Left ventricle myocardium inferior (tissue), 1 donor: ENCODE results near the gene KDM4C. TPM values are rescaled to one million over a fixed set of nuclear protein-coding genes. Genes with fewer than 3 reads are reported as not detected.

Experiments used
- DNase-seq: peaks from one replicate; pipeline ENCODE4 v3.0.0-alpha.2; 2020
- H3K27ac ChIP-seq: fragments of 200-600 bp; replicated peaks from 2 replicates; pipeline ENCODE4 v1.8.0; 2021
- H3K27me3 ChIP-seq: fragments of 200-600 bp; 2 replicates; pipeline ENCODE4 v1.8.0; 2021; ENCODE audit warnings: low read depth
- H3K36me3 ChIP-seq: fragments of 200-600 bp; 2 replicates; pipeline ENCODE4 v1.8.0; 2021
- H3K4me1 ChIP-seq: fragments of 200-600 bp; 2 replicates; pipeline ENCODE4 v1.8.0; 2021
- H3K4me3 ChIP-seq: fragments of 200-600 bp; 2 replicates; pipeline ENCODE4 v1.8.0; 2021; ENCODE audit warnings: mild to moderate bottlenecking, moderate library complexity
- H3K9me3 ChIP-seq: fragments of 200-600 bp; replicated peaks from 2 replicates; pipeline ENCODE4 v1.8.0; 2021
- intact Hi-C: fragments of 100-400 bp; cut with micrococcal nuclease; formaldehyde crosslinking; loops from one replicate; pipeline ENCODE4 v1.11.0; 2022
- total RNA-seq: library from RNA; stranded (reverse); fragmentation: NEBNext Ultra II Directional; extraction: Animal tissue kit (Norgen Biotek cat#: 25700); gene quantifications from one replicate; pipeline ENCODE4 v1.2.1, GENCODE V29; 2021
- TF ChIP-seq, protein P1 (sequence below): fragments of 200-600 bp; IDR thresholded peaks from 2 replicates; pipeline ENCODE4 v1.8.0; 2021; ENCODE audit warnings: antibody characterized with exemption, mild to moderate bottlenecking, borderline replicate concordance
- donor health status: DM: no; HTN: yes; CAD: no; lungs with severe emphysema.

The KDM4C gene
- total RNA-seq, 1 donor from 2014 or later: 14.1 TPM

GRCh38 chr9:6922680-6923079 lies 164.9 kb downstream of the KDM4C start:
- TF ChIP-seq, protein P1, sequence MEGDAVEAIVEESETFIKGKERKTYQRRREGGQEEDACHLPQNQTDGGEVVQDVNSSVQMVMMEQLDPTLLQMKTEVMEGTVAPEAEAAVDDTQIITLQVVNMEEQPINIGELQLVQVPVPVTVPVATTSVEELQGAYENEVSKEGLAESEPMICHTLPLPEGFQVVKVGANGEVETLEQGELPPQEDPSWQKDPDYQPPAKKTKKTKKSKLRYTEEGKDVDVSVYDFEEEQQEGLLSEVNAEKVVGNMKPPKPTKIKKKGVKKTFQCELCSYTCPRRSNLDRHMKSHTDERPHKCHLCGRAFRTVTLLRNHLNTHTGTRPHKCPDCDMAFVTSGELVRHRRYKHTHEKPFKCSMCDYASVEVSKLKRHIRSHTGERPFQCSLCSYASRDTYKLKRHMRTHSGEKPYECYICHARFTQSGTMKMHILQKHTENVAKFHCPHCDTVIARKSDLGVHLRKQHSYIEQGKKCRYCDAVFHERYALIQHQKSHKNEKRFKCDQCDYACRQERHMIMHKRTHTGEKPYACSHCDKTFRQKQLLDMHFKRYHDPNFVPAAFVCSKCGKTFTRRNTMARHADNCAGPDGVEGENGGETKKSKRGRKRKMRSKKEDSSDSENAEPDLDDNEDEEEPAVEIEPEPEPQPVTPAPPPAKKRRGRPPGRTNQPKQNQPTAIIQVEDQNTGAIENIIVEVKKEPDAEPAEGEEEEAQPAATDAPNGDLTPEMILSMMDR: no peak
- H3K4me1 ChIP-seq: peaks cover 30% of the 10 kb centered on the region
- intact Hi-C loops: no loop called here

DNA sequence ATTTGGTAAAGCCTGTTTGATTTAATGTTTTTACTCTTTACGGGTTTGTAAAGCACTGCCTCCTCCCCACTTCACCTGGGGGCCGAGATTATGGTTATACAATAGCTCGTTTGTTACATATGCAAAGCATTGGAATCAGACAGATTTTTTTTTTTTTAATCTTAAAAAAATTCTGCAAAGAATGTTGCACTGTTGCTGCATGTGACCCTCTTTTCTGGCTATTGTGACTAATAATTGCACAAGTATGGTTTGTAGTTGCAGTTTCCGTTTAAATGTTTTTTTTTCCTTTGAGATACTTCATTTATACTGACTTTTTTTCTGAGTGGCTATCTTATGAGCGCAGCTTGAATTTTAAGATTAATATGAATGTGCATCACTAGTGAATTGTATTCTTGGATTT lies 165.3 kb downstream of the KDM4C start:
- Histone ChIP-seq H3K36me3 (no peaks in the 10 kb centered on the region), H3K27me3 (no peaks in the 10 kb centered on the region), H3K4me1 (peaks cover 34% of the 10 kb centered on the region), H3K9me3 (no peaks in the 10 kb centered on the region), H3K27ac (no peak overlapping the region), H3K4me3 (no peak overlapping the region)
- intact Hi-C loops: no loop called here
- no peak for DNase-seq
- TF ChIP-seq, protein P1: no peak

More at GRCh38 chr9:6922680-6923079, 164.9 kb downstream of the KDM4C start:
- Histone ChIP-seq H3K36me3 (no peaks in the 10 kb centered on the region), H3K27me3 (no peaks in the 10 kb centered on the region), H3K27ac (no peak overlapping the region), H3K4me3 (no peak overlapping the region), H3K9me3 (no peaks in the 10 kb centered on the region)
- no peak for DNase-seq

DNA sequence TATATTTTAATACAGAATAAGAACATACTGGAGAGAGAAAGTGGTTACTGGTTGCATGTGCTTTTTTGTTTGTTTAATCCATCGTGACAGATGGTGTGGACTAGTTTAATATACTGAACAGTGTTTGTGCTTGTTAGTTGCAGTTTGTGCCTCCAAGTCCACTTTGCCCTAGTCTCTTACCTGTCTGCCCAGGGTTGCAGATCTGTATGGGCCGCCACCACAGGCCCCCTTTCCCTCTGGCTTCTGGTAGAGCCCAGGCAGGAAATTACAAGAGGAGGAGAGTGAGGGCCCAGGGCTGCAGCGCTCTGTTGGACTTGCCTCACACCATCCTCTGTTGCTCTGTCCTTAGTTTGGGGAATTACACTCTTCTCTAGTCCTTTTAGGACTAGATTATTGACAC lies 166.4 kb downstream of the KDM4C start:
- no peaks in the 10 kb centered on the region for H3K27me3 ChIP-seq
- H3K27ac ChIP-seq: no peak overlapping the region
- peaks cover 42% of the 10 kb centered on the region for H3K4me1 ChIP-seq
- no peak overlapping the region for H3K4me3 ChIP-seq
- TF ChIP-seq, protein P1: no peak
- no peaks in the 10 kb centered on the region for H3K9me3 ChIP-seq
- no peak for DNase-seq
- no peaks in the 10 kb centered on the region for H3K36me3 ChIP-seq
- intact Hi-C loops: no loop called here

- H3K9me3 ChIP-seq: no peaks in the 10 kb centered on the region
- H3K36me3 ChIP-seq: no peaks in the 10 kb centered on the region
- TF ChIP-seq, protein P1: no peak
- DNase-seq: no peak
- H3K4me1 ChIP-seq: peaks cover 46% of the 10 kb centered on the region
- intact Hi-C loops: no loop called here
- H3K4me3 ChIP-seq: no peak overlapping the region
- H3K27me3 ChIP-seq: no peaks in the 10 kb centered on the region
- H3K27ac ChIP-seq: no peak overlapping the region
These were observed 167.3 kb downstream of the KDM4C start for GRCh38 chr9:6924988-6925563.

DNA sequence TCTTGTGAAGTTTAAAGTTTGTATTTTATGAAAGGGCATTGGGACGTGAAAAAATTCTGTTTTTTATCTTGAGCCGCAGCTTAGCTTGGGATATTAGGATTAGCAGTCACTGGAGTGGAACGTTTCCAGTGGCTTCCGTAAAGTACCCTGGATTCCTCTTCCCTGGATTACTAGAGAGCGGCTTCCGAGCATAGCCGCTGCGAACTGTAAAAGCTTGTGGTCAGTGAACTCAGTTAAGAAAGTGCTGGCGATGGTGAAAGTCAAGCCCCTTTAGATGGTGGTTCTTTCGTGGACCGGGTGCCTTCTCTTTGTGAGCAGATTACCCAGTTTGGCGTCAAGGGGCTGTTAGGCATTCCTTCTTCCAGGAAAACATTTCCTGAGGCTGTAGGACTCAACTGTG lies 168.1 kb downstream of the KDM4C start:
- Histone ChIP-seq H3K27ac (no peak overlapping the region), H3K9me3 (no peaks in the 10 kb centered on the region), H3K4me3 (no peak overlapping the region), H3K27me3 (no peaks in the 10 kb centered on the region), H3K4me1 (peaks cover 46% of the 10 kb centered on the region), H3K36me3 (no peaks in the 10 kb centered on the region)
- no peak for DNase-seq
- TF ChIP-seq, protein P1: no peak
- intact Hi-C loops: no loop called here
